AG08396 (cell line): Measurements from ENCODE around the gene PIK3CB.
"Not testable (repeated sequence)": the region's sequence is repeated elsewhere in the genome, so short reads cannot be mapped to it uniquely, and the experiment has no call there.

ENCODE experiments used
- DNase-seq: peaks from one replicate; pipeline ENCODE4 v3.0.0; 2012; ENCODE audit warnings: low spot score, mixed read lengths

The PIK3CB gene

DNA sequence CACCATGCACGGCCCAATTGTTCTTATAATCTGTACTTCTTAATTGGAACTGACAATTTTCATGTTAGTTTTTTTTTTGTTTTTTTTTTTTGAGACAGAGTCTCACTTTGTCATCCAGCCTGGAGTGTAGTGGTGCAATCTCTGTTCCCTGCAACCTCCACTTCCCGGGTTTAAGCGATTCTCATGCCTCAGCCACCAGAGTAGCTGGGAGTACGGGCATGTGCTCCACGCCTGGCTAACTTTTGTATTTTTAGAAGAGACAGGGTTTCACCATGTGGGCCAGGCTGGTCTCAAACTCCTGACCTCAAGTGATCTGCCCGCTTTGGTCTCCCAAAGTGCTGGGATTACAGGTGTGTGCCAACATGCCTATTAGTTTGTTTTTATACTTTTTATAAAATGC is 153.8 kb downstream of the PIK3CB start:
- DNase-seq: not testable (repeated sequence)

- DNase-seq: no peak
These were observed 155.8 kb downstream of the PIK3CB start for GRCh38 chr3:138678874-138679392.

DNA sequence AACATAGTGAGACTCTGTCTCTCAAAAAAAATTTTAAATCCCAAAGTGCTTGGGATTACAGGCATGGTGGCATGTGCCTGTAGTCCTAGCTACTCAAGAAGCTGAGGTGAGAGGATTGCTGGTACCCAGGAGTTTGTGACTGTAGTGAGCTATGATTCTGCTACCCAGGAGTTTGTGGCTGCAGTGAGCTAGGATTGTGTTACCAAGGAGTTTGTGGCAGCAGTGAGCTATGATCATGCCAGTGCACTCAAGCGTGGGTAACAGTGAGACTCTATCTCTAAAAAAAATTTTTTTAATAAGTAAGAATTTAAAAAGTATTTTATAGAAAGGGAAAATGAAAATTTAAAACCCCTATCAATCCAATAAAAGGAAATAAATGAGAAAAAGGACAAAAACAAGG is 156.6 kb downstream of the PIK3CB start:
- DNase-seq: no peak

DNA sequence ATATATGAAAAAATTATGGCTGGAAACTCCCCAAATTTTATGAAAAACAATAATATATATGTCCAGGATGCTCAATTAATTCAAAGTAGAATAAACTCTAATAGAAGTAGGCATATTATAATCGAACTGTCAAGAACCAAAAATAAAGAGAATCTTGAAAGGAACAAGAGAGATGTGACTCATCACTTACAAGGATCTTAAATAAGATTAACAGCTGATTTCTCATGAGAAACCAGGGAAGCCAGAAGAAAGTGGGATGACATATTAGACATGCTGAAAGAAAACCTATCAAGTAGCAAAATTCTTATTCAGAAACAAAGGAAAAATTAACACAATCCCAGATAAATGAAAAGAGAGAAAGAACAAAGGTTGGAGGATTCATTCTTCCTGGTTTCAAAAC is 159.3 kb downstream of the PIK3CB start:
- DNase-seq: no peak

GRCh38 chr3:138673641-138674530 is 160.8 kb downstream of the PIK3CB start:
- no peak for DNase-seq

DNA sequence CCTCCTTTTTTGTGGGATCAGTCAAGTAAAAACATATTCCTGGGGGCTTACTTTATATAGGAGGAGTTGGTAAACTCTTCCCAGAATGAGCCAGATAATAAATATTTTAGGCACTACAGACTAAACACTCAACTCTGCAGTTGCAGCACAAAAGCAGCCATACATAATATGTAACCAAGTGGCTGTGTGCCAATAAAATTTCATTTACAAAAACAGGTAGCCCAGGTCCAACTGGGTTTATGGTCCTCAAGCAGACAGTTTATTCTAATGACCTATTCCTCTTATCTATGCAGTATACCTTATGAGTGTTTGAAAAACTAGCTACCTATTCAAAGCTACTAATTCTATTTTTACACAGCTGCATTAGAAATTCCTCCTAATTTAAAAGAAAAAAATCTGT is 164.3 kb downstream of the PIK3CB start:
- DNase-seq: no peak

DNA sequence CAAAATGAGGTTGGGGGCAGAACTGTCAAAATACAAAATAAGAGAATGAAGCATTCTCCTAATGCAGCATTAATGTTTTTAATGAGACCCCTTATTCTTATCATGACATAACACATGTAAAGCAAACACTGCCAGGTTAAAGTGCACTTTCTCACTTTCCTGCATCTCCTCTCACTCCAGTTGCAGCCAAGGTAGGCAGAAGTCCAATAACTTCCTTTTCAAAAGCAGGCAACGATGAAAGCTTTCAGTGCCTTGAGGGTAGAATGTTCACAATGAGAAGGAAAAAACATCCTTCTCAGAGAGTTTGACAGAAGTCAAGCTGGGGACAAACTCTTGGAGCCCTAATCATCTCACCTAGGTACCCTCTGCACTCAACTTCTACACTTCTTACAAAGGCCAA is 166.6 kb downstream of the PIK3CB start:
- no peak for DNase-seq

DNA sequence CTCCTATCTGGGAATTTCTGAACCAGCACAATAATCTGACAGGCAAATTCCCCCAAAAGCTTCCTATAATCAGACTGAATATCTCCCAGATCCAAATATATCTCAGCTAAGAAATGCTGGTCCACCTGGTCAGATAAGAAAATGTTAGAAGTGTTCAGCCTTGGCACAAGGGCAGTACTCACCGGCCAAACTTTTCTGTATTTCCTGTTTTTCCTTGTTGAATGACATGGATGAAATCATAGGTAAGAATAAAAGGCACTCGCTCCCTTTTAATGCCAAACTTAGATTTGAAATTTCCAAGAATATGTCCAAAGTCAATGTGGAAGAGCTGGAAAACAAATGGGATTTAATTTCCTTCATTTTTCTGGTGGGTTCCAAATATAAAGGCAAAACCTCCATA is 177.2 kb downstream of the PIK3CB start:
- no peak for DNase-seq

- DNase-seq: no peak
These were observed 181.2 kb downstream of the PIK3CB start for GRCh38 chr3:138653567-138653966.

DNA sequence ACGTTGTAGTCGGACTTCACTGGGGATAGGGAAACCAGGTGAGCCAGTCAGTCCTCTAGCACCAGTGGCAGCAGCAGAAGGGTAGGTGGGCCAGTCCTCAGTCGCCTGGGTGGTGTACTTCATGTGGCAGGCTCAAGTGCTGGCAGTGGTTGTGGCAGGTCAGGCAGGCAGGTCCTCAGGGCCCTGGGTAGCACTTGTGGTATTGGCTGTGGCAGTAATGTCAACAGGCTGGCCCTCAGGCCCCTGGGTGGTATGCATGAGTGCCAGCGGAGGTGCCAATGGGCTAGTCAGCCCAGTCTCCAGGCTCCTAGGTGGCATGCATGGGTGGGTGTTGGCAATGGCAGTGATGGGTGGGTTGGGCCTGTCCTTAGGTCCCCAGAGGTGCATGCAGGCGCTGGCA is 185.6 kb downstream of the PIK3CB start:
- no peak for DNase-seq

DNA sequence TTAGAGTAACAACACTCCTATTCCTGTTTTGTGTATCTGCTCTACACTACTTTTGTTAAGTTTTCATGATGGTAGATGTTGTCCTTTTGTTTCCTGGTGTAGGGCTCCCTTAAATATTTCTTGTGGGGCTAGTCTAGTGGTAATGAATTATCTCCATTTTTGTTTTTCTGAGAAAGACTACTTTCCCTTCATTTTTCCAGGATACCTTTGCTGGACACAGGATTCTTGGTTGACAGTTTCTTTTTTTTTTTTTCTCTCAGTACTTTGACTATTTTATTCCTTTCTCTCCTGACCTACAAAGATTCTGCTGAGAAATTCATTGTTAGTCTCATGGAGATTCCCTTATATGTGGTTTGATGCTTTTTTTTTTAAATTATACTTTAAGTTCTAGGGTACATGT is 188.2 kb downstream of the PIK3CB start:
- DNase-seq: no peak

DNA sequence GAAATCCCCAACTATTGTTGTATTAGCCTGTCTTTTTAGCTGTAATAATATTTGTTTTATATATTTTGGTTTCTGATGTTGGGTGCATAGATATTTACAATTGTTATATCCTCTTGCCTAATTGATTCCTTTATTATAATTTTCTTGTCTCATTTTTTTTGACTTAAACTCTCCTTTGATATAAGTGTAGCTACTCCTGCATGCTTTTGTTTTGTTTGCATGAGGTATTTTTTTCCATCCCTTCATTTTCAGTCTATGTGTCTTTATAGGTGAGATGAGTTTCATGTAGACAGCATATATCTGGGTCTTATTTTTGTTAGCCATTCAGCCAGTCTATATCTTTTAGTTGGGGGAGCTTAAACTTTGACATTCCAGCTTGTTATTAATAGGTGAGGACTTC is 188.7 kb downstream of the PIK3CB start:
- DNase-seq: no peak

- DNase-seq: no peak
These were observed 191.8 kb downstream of the PIK3CB start for GRCh38 chr3:138642927-138643253.

DNA sequence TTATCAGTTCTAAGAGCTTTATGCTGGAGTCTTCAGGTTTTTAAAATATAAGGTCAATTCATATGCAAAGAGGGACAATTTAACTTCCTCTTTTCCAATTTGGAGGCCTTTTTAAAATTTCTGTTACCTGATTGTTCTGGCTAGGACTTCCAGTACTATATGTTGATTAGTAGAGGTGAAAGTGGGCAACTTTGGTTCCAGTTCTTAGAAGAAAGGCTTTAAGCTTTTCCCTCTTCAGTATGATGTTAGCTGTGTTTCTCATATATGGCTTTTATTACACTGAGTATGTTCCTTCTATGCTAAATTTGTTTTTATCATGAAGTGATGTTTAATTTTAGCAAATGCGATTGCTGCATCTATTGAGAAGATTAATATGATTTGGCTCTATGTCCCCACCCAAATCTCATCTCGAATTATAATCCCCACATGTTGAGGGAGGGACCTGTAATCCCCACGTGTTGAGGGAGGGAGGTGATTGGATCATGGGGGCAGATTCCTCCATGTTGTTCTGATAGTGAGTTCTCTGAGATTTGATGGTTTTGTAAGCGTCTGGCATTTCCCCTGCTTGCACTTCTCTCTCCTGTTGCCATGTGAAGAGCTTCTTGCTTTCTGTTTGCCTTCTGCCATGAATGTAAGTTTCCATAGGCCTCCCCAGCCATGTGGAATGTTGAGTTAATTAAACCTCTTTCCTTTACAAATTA is 192.4 kb downstream of the PIK3CB start:
- DNase-seq: no peak

DNA sequence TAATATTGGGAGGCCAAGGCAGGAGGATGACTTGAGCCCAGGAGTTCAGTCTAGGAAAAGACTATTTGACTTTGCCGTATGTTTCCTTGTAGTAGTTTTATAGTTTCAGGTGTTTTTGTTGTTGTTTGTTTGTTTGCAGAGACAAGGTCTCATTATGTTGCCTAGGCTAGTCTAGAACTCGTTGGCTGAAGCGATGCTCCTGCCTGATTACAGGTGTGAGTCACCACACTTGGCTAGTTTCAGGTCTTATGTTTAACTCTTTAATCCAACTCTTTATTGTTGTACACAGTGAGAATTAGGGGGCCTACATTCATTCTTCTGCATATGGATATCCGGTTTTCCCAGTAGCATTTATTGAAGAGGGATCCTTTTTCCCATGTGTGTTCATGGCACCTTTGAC is 194.2 kb downstream of the PIK3CB start:
- DNase-seq: no peak

- DNase-seq: no peak
These were observed 196.1 kb downstream of the PIK3CB start for GRCh38 chr3:138638641-138639040.

GRCh38 chr3:138629526-138629925 is 205.2 kb downstream of the PIK3CB start:
- no peak for DNase-seq

DNA sequence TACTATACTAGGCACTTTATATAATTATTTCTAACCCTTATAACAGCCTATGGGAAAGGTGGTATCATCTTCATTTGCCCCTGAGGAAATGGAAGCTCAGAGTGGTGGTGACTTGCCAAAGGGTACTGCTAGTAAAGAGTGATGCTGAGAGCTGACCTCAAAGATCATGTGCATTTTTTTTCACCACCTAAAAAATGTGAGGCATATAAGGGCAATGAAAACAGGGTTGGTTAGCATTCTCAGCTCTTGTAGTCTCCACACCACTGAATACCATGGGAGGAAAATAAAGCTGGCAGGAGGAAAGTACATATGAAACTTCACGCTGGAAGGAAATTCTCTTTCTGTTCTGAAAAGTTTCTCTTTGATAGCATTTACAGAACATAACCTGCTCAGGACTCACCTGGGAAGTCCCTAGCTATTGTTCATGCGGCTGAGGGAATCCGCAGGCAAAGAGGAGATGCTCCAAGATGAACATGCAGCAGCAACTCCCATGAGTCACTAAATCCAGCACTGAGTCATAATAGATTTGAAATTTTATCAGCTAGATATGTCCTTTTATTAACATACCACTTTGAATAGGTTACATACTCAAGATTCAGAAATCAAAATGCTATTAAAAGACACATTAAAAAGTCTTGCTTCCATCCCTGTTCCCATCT is 208.9 kb downstream of the PIK3CB start:
- DNase-seq: peak; percentile 16

- DNase-seq: no peak
These were observed 210.2 kb downstream of the PIK3CB start for GRCh38 chr3:138624518-138624917.

GRCh38 chr3:138620431-138620830 is 214.3 kb downstream of the PIK3CB start:
- DNase-seq: no peak

- no peak for DNase-seq
These were observed 219.3 kb downstream of the PIK3CB start for GRCh38 chr3:138615462-138615861.

DNA sequence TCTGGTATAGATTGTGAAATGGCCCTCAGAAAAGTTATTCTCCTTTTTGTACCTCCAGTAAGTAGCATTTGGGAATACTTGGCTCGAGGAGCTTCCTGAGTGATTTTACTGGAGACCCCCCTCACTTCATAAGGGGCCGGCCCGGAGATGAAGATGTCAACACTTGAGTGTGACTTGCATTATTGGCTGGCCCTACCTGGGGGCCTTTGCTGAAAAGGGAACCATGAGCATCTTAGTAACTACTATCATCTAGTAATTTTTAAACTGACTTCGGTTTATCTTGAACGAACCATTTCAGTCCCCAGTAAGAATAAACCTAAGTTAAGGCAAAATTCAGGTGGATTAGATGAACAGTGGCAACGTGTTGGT is 224.8 kb downstream of the PIK3CB start:
- DNase-seq: no peak
